Sigmoid colon (tissue), 4 donors: ENCODE data around the gene C1orf21.

Source experiments
- EP300 ChIP-seq, 4 donors: sonication (generic); formaldehyde crosslinking; IDR thresholded peaks; one replicate each; pipeline ENCODE4 v1.6.1; 2017; ENCODE audit warnings: antibody characterized with exemption in 4 of 4
- POLR2A ChIP-seq, 2 donors: fragments of 450-650 bp; IDR thresholded peaks; one replicate each; pipeline ENCODE4 v1.6.1; 2016; ENCODE audit warnings: antibody characterized with exemption in 2 of 2, mild to moderate bottlenecking in 2 of 2, moderate library complexity in 2 of 2
- POLR2AphosphoS5 ChIP-seq, 4 donors: sonication (generic); formaldehyde crosslinking; IDR thresholded peaks; one replicate each; pipeline ENCODE4 v1.6.1; 2017; ENCODE audit warnings: antibody characterized with exemption in 4 of 4
- TF ChIP-seq, protein P1 (sequence below), 4 experiments: fragments of 450-650 bp in 3 of 4; fragments of 200-600 bp in 1 of 4; IDR thresholded peaks; one replicate each; pipeline ENCODE4 v1.5.1; 2016 to 2019; ENCODE audit warnings: antibody characterized with exemption in 4 of 4, mild to moderate bottlenecking in 3 of 4, moderate library complexity in 2 of 4

GRCh38 chr1:184627007-184627341, 240.1 kb downstream of the C1orf21 start:
- TF ChIP-seq, protein P1, sequence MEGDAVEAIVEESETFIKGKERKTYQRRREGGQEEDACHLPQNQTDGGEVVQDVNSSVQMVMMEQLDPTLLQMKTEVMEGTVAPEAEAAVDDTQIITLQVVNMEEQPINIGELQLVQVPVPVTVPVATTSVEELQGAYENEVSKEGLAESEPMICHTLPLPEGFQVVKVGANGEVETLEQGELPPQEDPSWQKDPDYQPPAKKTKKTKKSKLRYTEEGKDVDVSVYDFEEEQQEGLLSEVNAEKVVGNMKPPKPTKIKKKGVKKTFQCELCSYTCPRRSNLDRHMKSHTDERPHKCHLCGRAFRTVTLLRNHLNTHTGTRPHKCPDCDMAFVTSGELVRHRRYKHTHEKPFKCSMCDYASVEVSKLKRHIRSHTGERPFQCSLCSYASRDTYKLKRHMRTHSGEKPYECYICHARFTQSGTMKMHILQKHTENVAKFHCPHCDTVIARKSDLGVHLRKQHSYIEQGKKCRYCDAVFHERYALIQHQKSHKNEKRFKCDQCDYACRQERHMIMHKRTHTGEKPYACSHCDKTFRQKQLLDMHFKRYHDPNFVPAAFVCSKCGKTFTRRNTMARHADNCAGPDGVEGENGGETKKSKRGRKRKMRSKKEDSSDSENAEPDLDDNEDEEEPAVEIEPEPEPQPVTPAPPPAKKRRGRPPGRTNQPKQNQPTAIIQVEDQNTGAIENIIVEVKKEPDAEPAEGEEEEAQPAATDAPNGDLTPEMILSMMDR (IDR thresholded peaks at IDR 0.05), result no peak
- TF ChIP-seq POLR2AphosphoS5 (IDR thresholded peaks at IDR 0.05) (no peak), POLR2A (IDR thresholded peaks at IDR 0.05) (no peak), EP300 (IDR thresholded peaks at IDR 0.05) (no peak)
